ENCODE results near the gene IFI30.
"Not testable (repeated sequence)": the region's sequence is repeated elsewhere in the genome, so short reads cannot be mapped to it uniquely, and the experiment has no call there.

Gene IFI30

GRCh38 chr19:18152817-18153555 lies 20.6 kb upstream of the IFI30 start, which contains the start of gene PIK3R2:
Gene PIK3R2 (plus strand): TSS chr19:18153163. CDS start chr19:18155880, 2,717 bp downstream.
- DNase-seq, result peak; percentile 91

GRCh38 chr19:18153556-18154134 lies 20.0 kb upstream of the IFI30 start:
- DNase-seq, result no peak

GRCh38 chr19:18155095-18156087 lies 18.2 kb upstream of the IFI30 start:
- DNase-seq, result no peak

- no peak for DNase-seq
Observed at GRCh38 chr19:18156268-18156667, 17.3 kb upstream of the IFI30 start.

GRCh38 chr19:18156841-18157464 lies 16.7 kb upstream of the IFI30 start:
- DNase-seq, result no peak

- no peak for DNase-seq
Observed at GRCh38 chr19:18157465-18158063, 16.0 kb upstream of the IFI30 start.

GRCh38 chr19:18158467-18158866 lies 15.1 kb upstream of the IFI30 start:
- DNase-seq, result no peak

GRCh38 chr19:18159059-18159616 lies 14.5 kb upstream of the IFI30 start:
- DNase-seq, result not testable (repeated sequence)

- no peak for DNase-seq
Observed at GRCh38 chr19:18159810-18160209, 13.8 kb upstream of the IFI30 start.

- no peak for DNase-seq
Observed at GRCh38 chr19:18160493-18160970, 13.1 kb upstream of the IFI30 start.

GRCh38 chr19:18160971-18161635 lies 12.5 kb upstream of the IFI30 start:
- peak; percentile 57 for DNase-seq

GRCh38 chr19:18161636-18162002 lies 12.0 kb upstream of the IFI30 start:
- no peak for DNase-seq

- DNase-seq, result no peak
Observed at GRCh38 chr19:18164072-18164471, 9.5 kb upstream of the IFI30 start.

GRCh38 chr19:18165794-18166544 lies 7.6 kb upstream of the IFI30 start:
- no peak for DNase-seq

- no peak for DNase-seq
Observed at GRCh38 chr19:18167011-18167410, 6.6 kb upstream of the IFI30 start.

- no peak for DNase-seq
Observed at GRCh38 chr19:18167975-18168645, 5.5 kb upstream of the IFI30 start.

- DNase-seq, result no peak
Observed at GRCh38 chr19:18168673-18169381, 4.8 kb upstream of the IFI30 start.

GRCh38 chr19:18170714-18171255 lies 2.8 kb upstream of the IFI30 start:
- DNase-seq, result no peak
